ENCODE measurements around the gene GALNT16.

GRCh38 chr14:69324341-69324931, 64.5 kb downstream of the GALNT16 start:
- TF ChIP-seq GATA2 (IDR thresholded peaks at IDR 0.05; ENCODE audit: low read depth, low read length): no peak
- TF ChIP-seq GATA3 (IDR thresholded peaks at IDR 0.05; ENCODE audit: low read depth, low read length): no peak
